OCI-LY3 (cell line): ENCODE data around the gene AIG1.
"Not testable (repeated sequence)": the region's sequence is repeated elsewhere in the genome, so short reads cannot be mapped to it uniquely, and the experiment has no call there.

ENCODE experiments used
- EZH2phosphoT487 ChIP-seq: fragments of 200-600 bp; shearing (Covaris generic); IDR thresholded peaks from 2 replicates; pipeline ENCODE4 v1.6.1; 2018; ENCODE audit warnings: antibody characterized with exemption, mixed run types, low read depth
- TF ChIP-seq, protein P1 (sequence below): fragments of 200-600, 300-600 bp; sonication (generic); IDR thresholded peaks from 2 replicates; pipeline ENCODE4 v1.5.1; 2014; ENCODE audit warnings: antibody characterized with exemption, low read length, low read depth

DNA sequence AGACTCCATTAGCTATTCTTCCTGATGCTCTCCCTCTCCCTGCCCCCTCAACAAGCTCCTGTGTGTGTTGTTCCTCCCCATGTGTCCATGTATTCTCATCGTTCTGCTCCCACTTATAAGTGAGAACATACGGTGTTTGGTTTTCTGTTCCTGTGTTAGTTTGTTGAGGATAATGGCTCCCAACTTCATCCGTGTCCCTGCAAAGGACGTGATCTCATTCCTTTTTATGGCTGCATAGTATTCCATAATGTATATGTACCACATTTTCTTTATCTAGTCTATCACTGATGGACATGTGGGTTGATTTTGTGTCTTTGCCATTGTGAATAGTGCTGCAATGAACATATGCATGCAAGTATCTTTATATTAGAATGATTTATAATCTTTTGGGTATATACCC lies 16.3 kb upstream of the AIG1 start:
- TF ChIP-seq, protein P1, sequence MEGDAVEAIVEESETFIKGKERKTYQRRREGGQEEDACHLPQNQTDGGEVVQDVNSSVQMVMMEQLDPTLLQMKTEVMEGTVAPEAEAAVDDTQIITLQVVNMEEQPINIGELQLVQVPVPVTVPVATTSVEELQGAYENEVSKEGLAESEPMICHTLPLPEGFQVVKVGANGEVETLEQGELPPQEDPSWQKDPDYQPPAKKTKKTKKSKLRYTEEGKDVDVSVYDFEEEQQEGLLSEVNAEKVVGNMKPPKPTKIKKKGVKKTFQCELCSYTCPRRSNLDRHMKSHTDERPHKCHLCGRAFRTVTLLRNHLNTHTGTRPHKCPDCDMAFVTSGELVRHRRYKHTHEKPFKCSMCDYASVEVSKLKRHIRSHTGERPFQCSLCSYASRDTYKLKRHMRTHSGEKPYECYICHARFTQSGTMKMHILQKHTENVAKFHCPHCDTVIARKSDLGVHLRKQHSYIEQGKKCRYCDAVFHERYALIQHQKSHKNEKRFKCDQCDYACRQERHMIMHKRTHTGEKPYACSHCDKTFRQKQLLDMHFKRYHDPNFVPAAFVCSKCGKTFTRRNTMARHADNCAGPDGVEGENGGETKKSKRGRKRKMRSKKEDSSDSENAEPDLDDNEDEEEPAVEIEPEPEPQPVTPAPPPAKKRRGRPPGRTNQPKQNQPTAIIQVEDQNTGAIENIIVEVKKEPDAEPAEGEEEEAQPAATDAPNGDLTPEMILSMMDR, result not testable (repeated sequence)
- not testable (repeated sequence) for TF ChIP-seq EZH2phosphoT487
